HFFc6 (cell line): ENCODE results near the gene TALDO1. TPM values are rescaled to one million over a fixed set of nuclear protein-coding genes. Genes with fewer than 3 reads are reported as not detected.

Source experiments
- DNase-seq: peaks from one replicate; pipeline ENCODE4 v3.0.0-alpha.2; 2018
- H3K27ac Mint-ChIP-seq: 2 replicates; pipeline ENCODE4 v1.8.0; 2020; ENCODE audit warnings: mild to moderate bottlenecking, mixed read lengths
- H3K27me3 Mint-ChIP-seq: 2 replicates; pipeline ENCODE4 v1.8.0; 2021; ENCODE audit warnings: mild to moderate bottlenecking, moderate library complexity, mixed read lengths; ENCODE audit not compliant: insufficient read depth
- H3K36me3 Mint-ChIP-seq: 2 replicates; pipeline ENCODE4 v1.8.0; 2021; ENCODE audit warnings: low read depth, mixed read lengths
- H3K4me1 Mint-ChIP-seq: 2 replicates; pipeline ENCODE4 v1.8.0; 2020; ENCODE audit warnings: low read depth, mixed read lengths
- H3K4me3 Mint-ChIP-seq: 2 replicates; pipeline ENCODE4 v1.8.0; 2020; ENCODE audit warnings: mild to moderate bottlenecking, moderate library complexity, mixed read lengths
- H3K9me3 Mint-ChIP-seq: 2 replicates; pipeline ENCODE4 v1.8.0; 2020; ENCODE audit warnings: mild to moderate bottlenecking, mixed read lengths
- CTCF ChIP-seq: fragments of 200-600 bp; sonication (generic); IDR thresholded peaks from 2 replicates; pipeline ENCODE4 v1.5.0; 2021; ENCODE audit warnings: antibody characterized with exemption, mild to moderate bottlenecking
- total RNA-seq, 6 experiments: library from RNA; stranded (reverse); fragmentation: NEBNext Ultra II Directional; extraction: Animal tissue kit (Norgen Biotek cat#: 25700); gene quantifications; 2 replicates in 1 of 6; 3 replicates in 5 of 6; pipeline ENCODE4 v1.2.3, GENCODE V29; 2021

Gene TALDO1
- total RNA-seq, 6 experiments from 2014 or later = 230 to 351 (median 300) TPM

- TF ChIP-seq CTCF = no peak
- H3K36me3 Mint-ChIP-seq = no peaks in the 10 kb centered on the region; the same call in 1 of the 2 replicates
Measured at GRCh38 chr11:704781-705645, 42.3 kb upstream of the TALDO1 start.

GRCh38 chr11:705646-706438 lies 41.4 kb upstream of the TALDO1 start, which contains the start of gene EPS8L2:
Gene EPS8L2, plus strand, starts transcription at chr11:706231. Its CDS starts 3,177 bp downstream, at chr11:709408.
- peak within 1 kb of the TSS; percentile 82 for H3K27ac Mint-ChIP-seq
- no peaks in the 10 kb centered on the region for H3K9me3 Mint-ChIP-seq
- H3K4me3 Mint-ChIP-seq = peak within 1 kb of the TSS; percentile 86
- no peak for TF ChIP-seq CTCF
- no peak for DNase-seq
- H3K4me1 Mint-ChIP-seq = peaks cover 6% of the 10 kb centered on the region; the same call in 1 of the 2 replicates
- H3K27me3 Mint-ChIP-seq = peaks cover 2% of the 10 kb centered on the region; the same call in 1 of the 2 replicates
- H3K36me3 Mint-ChIP-seq = no peaks in the 10 kb centered on the region; the same call in 1 of the 2 replicates

More at GRCh38 chr11:704781-705645, 42.3 kb upstream of the TALDO1 start:
- peaks cover 2% of the 10 kb centered on the region; the same call in 1 of the 2 replicates for H3K27me3 Mint-ChIP-seq
- H3K27ac Mint-ChIP-seq = peak overlapping the region; percentile 26; the same call in 1 of the 2 replicates
- H3K4me3 Mint-ChIP-seq = peak overlapping the region; percentile 77
- no peaks in the 10 kb centered on the region for H3K9me3 Mint-ChIP-seq
- H3K4me1 Mint-ChIP-seq = no peaks in the 10 kb centered on the region; the same call in 1 of the 2 replicates
- DNase-seq = no peak

- H3K27ac Mint-ChIP-seq = peak overlapping the region; percentile 71
- peak; percentile 33 for DNase-seq
- H3K9me3 Mint-ChIP-seq = no peaks in the 10 kb centered on the region
- H3K36me3 Mint-ChIP-seq = no peaks in the 10 kb centered on the region; the same call in 1 of the 2 replicates
- H3K4me1 Mint-ChIP-seq = peaks cover 11% of the 10 kb centered on the region; the same call in 1 of the 2 replicates
- H3K27me3 Mint-ChIP-seq = peaks cover 2% of the 10 kb centered on the region; the same call in 1 of the 2 replicates
- peak overlapping the region; percentile 86 for H3K4me3 Mint-ChIP-seq
- TF ChIP-seq CTCF = no peak
Measured at GRCh38 chr11:706439-706956, 40.8 kb upstream of the TALDO1 start.

GRCh38 chr11:706957-707816 lies 40.1 kb upstream of the TALDO1 start:
- Mint-ChIP-seq H3K27ac (peak overlapping the region; percentile 82), H3K9me3 (no peaks in the 10 kb centered on the region), H3K27me3 (peaks cover 2% of the 10 kb centered on the region; the same call in 1 of the 2 replicates), H3K4me1 (peaks cover 11% of the 10 kb centered on the region; the same call in 1 of the 2 replicates), H3K36me3 (no peaks in the 10 kb centered on the region), H3K4me3 (peak overlapping the region; percentile 86)
- peak; percentile 60 for TF ChIP-seq CTCF
- DNase-seq = no peak
